ENCODE measurements around the gene PFKM.
A peak's percentile ranks its signal among the peaks of the same experiment; 100 is the strongest.

Gene PFKM

GRCh38 chr12:48119078-48119833, at the start of gene PFKM:
TSS of gene PFKM (plus strand) at chr12:48119364. CDS start at chr12:48122775, 3,411 bp downstream.
- POLR2A ChIA-PET (ENCODE audit: low non-redundant PET): interaction anchor here (0.6 to 1.0 kb wide), 2 partner anchors 214 to 1505 kb away, joined by 3 read pairs; partner anchors contain the start of gene VDR
- TF ChIP-seq CTCF (conservative IDR thresholded peaks at IDR 0.05; ENCODE audit: low read depth): no peak

GRCh38 chr12:48070033-48070432, 49.1 kb upstream of the PFKM start:
- DNase-seq (ENCODE audit: low spot score): no peak
- ChIA-PET CTCF (no interaction called here), POLR2A (ENCODE audit: low non-redundant PET) (no interaction called here)
- no peak overlapping the region for H3K27ac ChIP-seq
- TF ChIP-seq CTCF (conservative IDR thresholded peaks at IDR 0.05; ENCODE audit: low read depth): no peak

More at GRCh38 chr12:48119078-48119833, at the start of gene PFKM:
- peak; percentile 97 for DNase-seq (ENCODE audit: low spot score)
- H3K27ac ChIP-seq: peak within 1 kb of the TSS; percentile 79
- CTCF ChIA-PET: interaction anchor here (0.6 to 1.0 kb wide), 3 partner anchors 40 to 139 kb away, joined by 3 to 7 read pairs (median 3); no protein-coding TSS in a partner anchor

- no peak overlapping the region for H3K27ac ChIP-seq
- no peak for TF ChIP-seq CTCF (conservative IDR thresholded peaks at IDR 0.05; ENCODE audit: low read depth)
- ChIA-PET CTCF (no interaction called here), POLR2A (ENCODE audit: low non-redundant PET) (no interaction called here)
- DNase-seq (ENCODE audit: low spot score): no peak
Measured at GRCh38 chr12:48070731-48071130, 48.4 kb upstream of the PFKM start.

GRCh38 chr12:48071808-48072207, 47.4 kb upstream of the PFKM start:
- DNase-seq (ENCODE audit: low spot score): no peak
- ChIA-PET POLR2A (ENCODE audit: low non-redundant PET) (no interaction called here), CTCF (no interaction called here)
- no peak for TF ChIP-seq CTCF (conservative IDR thresholded peaks at IDR 0.05; ENCODE audit: low read depth)
- no peak overlapping the region for H3K27ac ChIP-seq

GRCh38 chr12:48072266-48072665, 46.9 kb upstream of the PFKM start:
- TF ChIP-seq CTCF (conservative IDR thresholded peaks at IDR 0.05; ENCODE audit: low read depth): no peak
- POLR2A ChIA-PET (ENCODE audit: low non-redundant PET): no interaction called here

GRCh38 chr12:48074266-48074665, 44.9 kb upstream of the PFKM start:
- no peak for TF ChIP-seq CTCF (conservative IDR thresholded peaks at IDR 0.05; ENCODE audit: low read depth)
- no peak for DNase-seq (ENCODE audit: low spot score)
- CTCF ChIA-PET: no interaction called here
- POLR2A ChIA-PET (ENCODE audit: low non-redundant PET): no interaction called here
- H3K27ac ChIP-seq: no peak overlapping the region

More at GRCh38 chr12:48072266-48072665, 46.9 kb upstream of the PFKM start:
- CTCF ChIA-PET: no interaction called here
- no peak for DNase-seq (ENCODE audit: low spot score)
- no peak overlapping the region for H3K27ac ChIP-seq

Measured in RWPE1 (cell line).